HEK293T (cell line): Measurements from ENCODE around the gene PALLD.

Experiments
- ARNT ChIP-seq: fragments of 450-650 bp; IDR thresholded peaks from 2 replicates; pipeline ENCODE4 v1.6.1; 2017; ENCODE audit warnings: mild to moderate bottlenecking
- BHLHE40 ChIP-seq: fragments of 450-650 bp; IDR thresholded peaks from 2 replicates; pipeline ENCODE4 v1.6.1; 2016; ENCODE audit warnings: mild to moderate bottlenecking, moderate library complexity, borderline replicate concordance
- CTBP1 ChIP-seq: fragments of 450-650 bp; IDR thresholded peaks from 2 replicates; pipeline ENCODE4 v1.6.1; 2016; ENCODE audit warnings: borderline replicate concordance
- ELF4 ChIP-seq: fragments of 450-650 bp; IDR thresholded peaks from 2 replicates; pipeline ENCODE4 v1.6.1; 2017; ENCODE audit warnings: antibody characterized with exemption
- FOXA1 ChIP-seq: fragments of 450-650 bp; IDR thresholded peaks from 2 replicates; pipeline ENCODE4 v1.6.1; 2016; ENCODE audit warnings: mild to moderate bottlenecking
- LEF1 ChIP-seq: fragments of 450-650 bp; IDR thresholded peaks from 2 replicates; pipeline ENCODE4 v1.6.1; 2017; ENCODE audit warnings: mild to moderate bottlenecking, borderline replicate concordance
- NFRKB ChIP-seq: fragments of 450-650 bp; IDR thresholded peaks from 2 replicates; pipeline ENCODE4 v1.6.1; 2016; ENCODE audit warnings: mild to moderate bottlenecking, moderate library complexity
- SUZ12 ChIP-seq: fragments of 450-650 bp; IDR thresholded peaks from 2 replicates; pipeline ENCODE4 v1.6.1; 2016; ENCODE audit warnings: mild to moderate bottlenecking
- ZNF384 ChIP-seq: fragments of 450-650 bp; IDR thresholded peaks from 2 replicates; pipeline ENCODE4 v1.6.1; 2016
- TF ChIP-seq, protein P1 (sequence below): fragments of 450-650 bp; IDR thresholded peaks from 2 replicates; pipeline ENCODE4 v1.6.1; 2016

DNA sequence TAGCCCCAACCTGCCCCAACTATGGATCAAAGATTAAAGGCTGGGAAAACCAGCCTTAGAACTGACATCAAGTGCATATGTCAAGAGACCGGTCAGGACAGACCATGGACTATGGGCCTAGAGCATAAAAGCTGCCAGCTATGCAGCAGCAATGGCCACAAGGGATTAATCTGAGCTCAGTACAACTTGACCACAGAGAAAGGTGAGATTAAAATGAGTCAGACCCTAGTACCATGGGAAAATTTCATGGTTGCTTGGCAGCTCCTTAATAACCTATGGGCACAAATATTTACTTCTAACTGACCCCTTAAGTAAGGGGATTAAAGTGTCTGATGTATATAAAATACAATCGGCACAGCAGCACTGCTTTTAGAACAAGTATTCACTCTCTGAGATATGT lies 458.8 kb downstream of the PALLD start:
- TF ChIP-seq SUZ12 (no peak), FOXA1 (no peak), CTBP1 (no peak), ARNT (no peak), ELF4 (no peak), LEF1 (no peak), BHLHE40 (no peak), NFRKB (no peak), ZNF384 (no peak)
- TF ChIP-seq, protein P1, sequence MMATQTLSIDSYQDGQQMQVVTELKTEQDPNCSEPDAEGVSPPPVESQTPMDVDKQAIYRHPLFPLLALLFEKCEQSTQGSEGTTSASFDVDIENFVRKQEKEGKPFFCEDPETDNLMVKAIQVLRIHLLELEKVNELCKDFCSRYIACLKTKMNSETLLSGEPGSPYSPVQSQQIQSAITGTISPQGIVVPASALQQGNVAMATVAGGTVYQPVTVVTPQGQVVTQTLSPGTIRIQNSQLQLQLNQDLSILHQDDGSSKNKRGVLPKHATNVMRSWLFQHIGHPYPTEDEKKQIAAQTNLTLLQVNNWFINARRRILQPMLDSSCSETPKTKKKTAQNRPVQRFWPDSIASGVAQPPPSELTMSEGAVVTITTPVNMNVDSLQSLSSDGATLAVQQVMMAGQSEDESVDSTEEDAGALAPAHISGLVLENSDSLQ: no peak
